ENCODE measurements around the gene RBMS2. TPM values are rescaled to one million over a fixed set of nuclear protein-coding genes. Genes with fewer than 3 reads are reported as not detected.
A peak's percentile ranks its signal among the peaks of the same experiment; 100 is the strongest.

Gene RBMS2
- total and polyA plus RNA-seq, 9 of the 15 experiments (the other 6 are each of a cell fraction or from before 2014, with no cell fraction given), result 0.08 to 10.5 (median 0.31) TPM

DNA sequence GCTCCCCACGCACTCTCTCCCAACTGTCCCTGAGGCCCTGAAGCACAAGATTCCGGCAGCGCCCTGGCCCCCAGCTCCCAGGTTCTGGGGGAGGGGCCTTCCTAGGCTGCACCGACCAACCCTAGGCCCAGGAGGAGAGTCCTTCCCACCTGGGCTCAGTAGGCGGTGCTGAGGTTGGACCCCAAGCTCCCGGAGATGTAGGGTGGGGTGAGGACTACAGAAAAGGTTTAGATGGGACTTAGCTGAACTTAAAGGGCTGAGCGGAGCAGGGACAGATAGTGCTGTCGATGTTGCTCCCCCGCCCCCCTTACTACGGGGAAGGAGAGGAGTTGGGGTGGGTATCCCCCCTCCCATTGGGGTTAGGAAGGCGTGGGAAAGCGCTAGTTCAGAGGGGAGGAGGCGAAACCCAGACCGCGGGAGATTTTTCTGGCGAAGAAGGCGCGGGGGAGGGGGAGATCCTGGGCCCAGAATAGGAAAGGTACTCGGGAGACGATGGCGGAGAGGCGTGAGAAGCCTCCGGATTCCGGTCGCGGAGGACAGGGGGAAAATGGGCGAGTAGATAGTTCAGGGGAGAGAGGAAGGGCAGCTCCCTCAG, 112.7 kb downstream of the RBMS2 start (continued):
- TF ChIP-seq, protein P1, sequence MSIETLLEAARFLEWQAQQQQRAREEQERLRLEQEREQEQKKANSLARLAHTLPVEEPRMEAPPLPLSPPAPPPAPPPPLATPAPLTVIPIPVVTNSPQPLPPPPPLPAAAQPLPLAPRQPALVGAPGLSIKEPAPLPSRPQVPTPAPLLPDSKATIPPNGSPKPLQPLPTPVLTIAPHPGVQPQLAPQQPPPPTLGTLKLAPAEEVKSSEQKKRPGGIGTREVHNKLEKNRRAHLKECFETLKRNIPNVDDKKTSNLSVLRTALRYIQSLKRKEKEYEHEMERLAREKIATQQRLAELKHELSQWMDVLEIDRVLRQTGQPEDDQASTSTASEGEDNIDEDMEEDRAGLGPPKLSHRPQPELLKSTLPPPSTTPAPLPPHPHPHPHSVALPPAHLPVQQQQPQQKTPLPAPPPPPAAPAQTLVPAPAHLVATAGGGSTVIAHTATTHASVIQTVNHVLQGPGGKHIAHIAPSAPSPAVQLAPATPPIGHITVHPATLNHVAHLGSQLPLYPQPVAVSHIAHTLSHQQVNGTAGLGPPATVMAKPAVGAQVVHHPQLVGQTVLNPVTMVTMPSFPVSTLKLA (conservative IDR thresholded peaks at IDR 0.05), result 0 out of 4 replicates have a peak, but pooled peaks of 1 of the 2 experiments have one; percentile 24
- TF ChIP-seq MAZ (CRISPR knock-in tag; conservative IDR thresholded peaks at IDR 0.05 in 1 of 2, IDR thresholded peaks at IDR 0.05 in 1 of 2) (peak in 1 of 2 experiments; percentile 24; a peak in 1 of 4 replicates), SIN3B (IDR thresholded peaks at IDR 0.05; ENCODE audit: low read depth) (no peak), RCOR1 (IDR thresholded peaks at IDR 0.05; ENCODE audit: borderline replicate concordance in 1 of 2, low read depth in 2 of 2, low read length in 2 of 2) (0 out of 4 replicates have a peak, but pooled peaks of 1 of the 2 experiments have one; percentile 3), ZNF140 (CRISPR knock-in tag; IDR thresholded peaks at IDR 0.05) (no peak), TOE1 (IDR thresholded peaks at IDR 0.05; ENCODE audit: borderline replicate concordance) (0 out of 2 replicates have a peak, but pooled peaks have one; percentile 10), TOE1 (CRISPR knock-in tag; IDR thresholded peaks at IDR 0.05; ENCODE audit: borderline replicate concordance, low read depth) (no peak), CHD2 (IDR thresholded peaks at IDR 0.05; ENCODE audit: low read depth, low read length) (no peak), CREM (IDR thresholded peaks at IDR 0.05; ENCODE audit: low read depth) (peak; percentile 8; the same call in 1 of the 2 replicates), ELF4 (CRISPR knock-in tag; IDR thresholded peaks at IDR 0.05) (0 out of 2 replicates have a peak, but pooled peaks have one; percentile 40)
- TF ChIP-seq, protein P2, sequence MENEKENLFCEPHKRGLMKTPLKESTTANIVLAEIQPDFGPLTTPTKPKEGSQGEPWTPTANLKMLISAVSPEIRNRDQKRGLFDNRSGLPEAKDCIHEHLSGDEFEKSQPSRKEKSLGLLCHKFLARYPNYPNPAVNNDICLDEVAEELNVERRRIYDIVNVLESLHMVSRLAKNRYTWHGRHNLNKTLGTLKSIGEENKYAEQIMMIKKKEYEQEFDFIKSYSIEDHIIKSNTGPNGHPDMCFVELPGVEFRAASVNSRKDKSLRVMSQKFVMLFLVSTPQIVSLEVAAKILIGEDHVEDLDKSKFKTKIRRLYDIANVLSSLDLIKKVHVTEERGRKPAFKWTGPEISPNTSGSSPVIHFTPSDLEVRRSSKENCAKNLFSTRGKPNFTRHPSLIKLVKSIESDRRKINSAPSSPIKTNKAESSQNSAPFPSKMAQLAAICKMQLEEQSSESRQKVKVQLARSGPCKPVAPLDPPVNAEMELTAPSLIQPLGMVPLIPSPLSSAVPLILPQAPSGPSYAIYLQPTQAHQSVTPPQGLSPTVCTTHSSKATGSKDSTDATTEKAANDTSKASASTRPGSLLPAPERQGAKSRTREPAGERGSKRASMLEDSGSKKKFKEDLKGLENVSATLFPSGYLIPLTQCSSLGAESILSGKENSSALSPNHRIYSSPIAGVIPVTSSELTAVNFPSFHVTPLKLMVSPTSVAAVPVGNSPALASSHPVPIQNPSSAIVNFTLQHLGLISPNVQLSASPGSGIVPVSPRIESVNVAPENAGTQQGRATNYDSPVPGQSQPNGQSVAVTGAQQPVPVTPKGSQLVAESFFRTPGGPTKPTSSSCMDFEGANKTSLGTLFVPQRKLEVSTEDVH (IDR thresholded peaks at IDR 0.05; ENCODE audit: low read depth, partially characterized antibody), result peak; percentile 35
- TF ChIP-seq, protein P3, sequence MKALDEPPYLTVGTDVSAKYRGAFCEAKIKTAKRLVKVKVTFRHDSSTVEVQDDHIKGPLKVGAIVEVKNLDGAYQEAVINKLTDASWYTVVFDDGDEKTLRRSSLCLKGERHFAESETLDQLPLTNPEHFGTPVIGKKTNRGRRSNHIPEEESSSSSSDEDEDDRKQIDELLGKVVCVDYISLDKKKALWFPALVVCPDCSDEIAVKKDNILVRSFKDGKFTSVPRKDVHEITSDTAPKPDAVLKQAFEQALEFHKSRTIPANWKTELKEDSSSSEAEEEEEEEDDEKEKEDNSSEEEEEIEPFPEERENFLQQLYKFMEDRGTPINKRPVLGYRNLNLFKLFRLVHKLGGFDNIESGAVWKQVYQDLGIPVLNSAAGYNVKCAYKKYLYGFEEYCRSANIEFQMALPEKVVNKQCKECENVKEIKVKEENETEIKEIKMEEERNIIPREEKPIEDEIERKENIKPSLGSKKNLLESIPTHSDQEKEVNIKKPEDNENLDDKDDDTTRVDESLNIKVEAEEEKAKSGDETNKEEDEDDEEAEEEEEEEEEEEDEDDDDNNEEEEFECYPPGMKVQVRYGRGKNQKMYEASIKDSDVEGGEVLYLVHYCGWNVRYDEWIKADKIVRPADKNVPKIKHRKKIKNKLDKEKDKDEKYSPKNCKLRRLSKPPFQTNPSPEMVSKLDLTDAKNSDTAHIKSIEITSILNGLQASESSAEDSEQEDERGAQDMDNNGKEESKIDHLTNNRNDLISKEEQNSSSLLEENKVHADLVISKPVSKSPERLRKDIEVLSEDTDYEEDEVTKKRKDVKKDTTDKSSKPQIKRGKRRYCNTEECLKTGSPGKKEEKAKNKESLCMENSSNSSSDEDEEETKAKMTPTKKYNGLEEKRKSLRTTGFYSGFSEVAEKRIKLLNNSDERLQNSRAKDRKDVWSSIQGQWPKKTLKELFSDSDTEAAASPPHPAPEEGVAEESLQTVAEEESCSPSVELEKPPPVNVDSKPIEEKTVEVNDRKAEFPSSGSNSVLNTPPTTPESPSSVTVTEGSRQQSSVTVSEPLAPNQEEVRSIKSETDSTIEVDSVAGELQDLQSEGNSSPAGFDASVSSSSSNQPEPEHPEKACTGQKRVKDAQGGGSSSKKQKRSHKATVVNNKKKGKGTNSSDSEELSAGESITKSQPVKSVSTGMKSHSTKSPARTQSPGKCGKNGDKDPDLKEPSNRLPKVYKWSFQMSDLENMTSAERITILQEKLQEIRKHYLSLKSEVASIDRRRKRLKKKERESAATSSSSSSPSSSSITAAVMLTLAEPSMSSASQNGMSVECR (CRISPR knock-in tag; IDR thresholded peaks at IDR 0.05), result peak; percentile 46; the same call in 1 of the 2 replicates
- TF ChIP-seq, protein P4, sequence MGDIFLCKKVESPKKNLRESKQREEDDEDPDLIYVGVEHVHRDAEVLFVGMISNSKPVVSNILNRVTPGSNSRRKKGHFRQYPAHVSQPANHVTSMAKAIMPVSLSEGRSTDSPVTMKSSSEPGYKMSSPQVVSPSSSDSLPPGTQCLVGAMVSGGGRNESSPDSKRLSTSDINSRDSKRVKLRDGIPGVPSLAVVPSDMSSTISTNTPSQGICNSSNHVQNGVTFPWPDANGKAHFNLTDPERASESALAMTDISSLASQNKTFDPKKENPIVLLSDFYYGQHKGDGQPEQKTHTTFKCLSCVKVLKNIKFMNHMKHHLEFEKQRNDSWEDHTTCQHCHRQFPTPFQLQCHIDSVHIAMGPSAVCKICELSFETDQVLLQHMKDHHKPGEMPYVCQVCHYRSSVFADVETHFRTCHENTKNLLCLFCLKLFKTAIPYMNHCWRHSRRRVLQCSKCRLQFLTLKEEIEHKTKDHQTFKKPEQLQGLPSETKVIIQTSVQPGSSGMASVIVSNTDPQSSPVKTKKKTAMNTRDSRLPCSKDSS (IDR thresholded peaks at IDR 0.05; ENCODE audit: low read depth, partially characterized antibody), result no peak
- TF ChIP-seq, protein P5, sequence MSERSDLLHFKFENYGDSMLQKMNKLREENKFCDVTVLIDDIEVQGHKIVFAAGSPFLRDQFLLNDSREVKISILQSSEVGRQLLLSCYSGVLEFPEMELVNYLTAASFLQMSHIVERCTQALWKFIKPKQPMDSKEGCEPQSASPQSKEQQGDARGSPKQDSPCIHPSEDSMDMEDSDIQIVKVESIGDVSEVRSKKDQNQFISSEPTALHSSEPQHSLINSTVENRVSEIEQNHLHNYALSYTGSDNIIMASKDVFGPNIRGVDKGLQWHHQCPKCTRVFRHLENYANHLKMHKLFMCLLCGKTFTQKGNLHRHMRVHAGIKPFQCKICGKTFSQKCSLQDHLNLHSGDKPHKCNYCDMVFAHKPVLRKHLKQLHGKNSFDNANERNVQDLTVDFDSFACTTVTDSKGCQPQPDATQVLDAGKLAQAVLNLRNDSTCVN (CRISPR knock-in tag; IDR thresholded peaks at IDR 0.05), result 0 out of 2 replicates have a peak, but pooled peaks have one; percentile 48

All from K562 (cell line).